ENCODE measurements around the gene ACACB.

- no peak for TF ChIP-seq CTCF (IDR thresholded peaks at IDR 0.05)
- TF ChIP-seq EP300 (IDR thresholded peaks at IDR 0.05) = no peak
- no peak for TF ChIP-seq RFX5 (IDR thresholded peaks at IDR 0.05)
- TF ChIP-seq REST (IDR thresholded peaks at IDR 0.05) = no peak
- TF ChIP-seq ESRRA (IDR thresholded peaks at IDR 0.05; ENCODE audit: borderline replicate concordance, low read length) = no peak
- no peak for TF ChIP-seq RNF2 (IDR thresholded peaks at IDR 0.05; ENCODE audit: borderline replicate concordance, low read depth)
- TF ChIP-seq NFE2L2 (conservative IDR thresholded peaks at IDR 0.05; ENCODE audit: low read length) = no peak
These were observed 87.1 kb downstream of the ACACB start for GRCh38 chr12:109203480-109203879.
